ENCODE data around the gene CPN2.
A peak's percentile ranks its signal among the peaks of the same experiment; 100 is the strongest.

Gene CPN2

DNA sequence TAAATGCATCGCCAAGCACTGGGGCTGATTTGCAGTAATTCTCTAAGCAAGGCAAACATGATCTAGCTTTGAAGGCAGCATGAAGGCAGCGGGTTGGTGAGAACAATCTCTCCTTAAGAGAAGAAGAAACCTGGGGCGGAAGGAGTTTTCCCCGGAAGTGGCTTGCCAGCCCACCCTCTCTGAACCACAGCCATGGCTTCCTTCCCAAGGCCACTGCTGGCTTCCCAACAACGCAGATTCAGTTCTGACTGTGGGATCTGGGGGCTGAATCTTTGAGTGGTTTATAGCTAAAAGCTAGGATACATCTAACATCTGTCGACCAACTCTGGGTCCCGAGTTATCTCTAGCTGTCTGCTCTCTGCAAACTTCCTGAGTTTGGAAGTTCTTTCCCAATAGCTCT lies 4.3 kb upstream of the CPN2 start:
- DNase-seq, result no peak

DNA sequence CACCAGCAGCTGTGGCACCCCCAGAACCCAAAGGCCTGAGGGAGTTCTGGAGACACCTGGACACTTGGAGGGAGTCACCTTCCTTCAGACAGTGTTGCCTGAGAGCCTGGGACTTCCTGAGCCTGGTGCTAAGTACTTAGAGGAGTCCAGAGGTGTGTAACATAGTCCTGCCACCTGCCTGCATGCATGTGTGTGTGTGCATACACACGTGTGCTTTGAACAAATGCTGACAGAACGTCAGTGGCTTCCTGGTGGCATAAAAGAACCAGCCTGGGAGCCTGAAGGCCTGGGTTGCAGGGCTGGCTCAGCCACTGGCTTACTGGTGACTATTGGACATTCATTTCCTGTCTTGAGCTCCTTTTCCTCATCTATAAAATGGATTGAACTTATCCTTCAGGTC lies 3.2 kb upstream of the CPN2 start:
- DNase-seq, result no peak

GRCh38 chr3:194352667-194353246 lies 1.6 kb upstream of the CPN2 start:
- no peak for DNase-seq

DNA sequence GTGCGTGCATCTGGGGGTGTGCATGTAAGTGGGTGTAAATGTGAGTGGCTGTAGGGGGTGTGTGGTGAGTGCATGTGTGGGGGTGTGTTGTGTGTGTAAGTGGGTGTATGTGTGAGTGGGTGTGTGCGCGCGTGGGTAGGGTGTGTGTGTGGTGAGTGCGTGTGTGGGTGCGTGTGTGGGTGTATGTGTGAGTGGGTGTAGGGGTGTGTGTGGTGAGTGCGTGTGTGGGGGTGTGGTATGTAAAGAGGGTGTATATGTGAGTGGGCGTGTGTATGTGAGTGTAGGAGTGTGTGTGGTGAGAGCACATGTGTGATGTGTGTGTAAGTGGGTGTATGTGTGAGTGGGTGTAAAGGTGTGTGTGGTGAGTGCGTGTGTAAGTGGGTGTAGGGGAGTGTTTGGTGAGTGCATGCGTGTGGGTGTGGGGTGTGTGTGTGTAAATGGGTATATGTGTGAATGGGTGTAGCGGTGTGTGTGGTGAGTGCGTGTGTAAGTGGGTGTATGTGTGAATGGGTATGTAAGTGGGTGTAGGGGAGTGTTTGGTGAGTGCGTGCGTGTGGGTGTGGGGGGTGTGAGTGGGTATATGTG lies 916 bp upstream of the CPN2 start:
- no peak for DNase-seq

DNA sequence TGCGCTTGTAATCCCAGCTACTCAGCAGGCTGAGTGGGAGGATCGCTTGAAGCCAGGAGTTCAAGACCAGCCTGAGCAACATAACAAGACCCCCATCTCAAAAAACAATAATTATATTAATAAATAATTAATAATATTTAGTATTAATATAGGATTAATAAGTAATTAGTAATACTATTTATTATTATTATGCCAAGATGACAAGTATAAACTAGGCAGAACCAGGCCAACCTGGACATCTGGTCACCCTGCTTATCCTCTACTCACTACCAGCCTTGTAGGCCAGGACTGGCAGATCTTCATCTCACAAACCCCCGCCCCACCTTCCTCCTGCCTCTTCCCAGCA lies 429 bp downstream of the CPN2 start:
- no peak for DNase-seq

GRCh38 chr3:194348354-194348753 lies 2.8 kb downstream of the CPN2 start:
- DNase-seq, result no peak

GRCh38 chr3:194346621-194347020 lies 4.5 kb downstream of the CPN2 start:
- no peak for DNase-seq

- no peak for DNase-seq
Measured at GRCh38 chr3:194346035-194346434, 5.1 kb downstream of the CPN2 start.

- peak in 42 of 51 donors; percentile 2 to 81 (median 39) for DNase-seq
Measured at GRCh38 chr3:194344012-194344411, 7.1 kb downstream of the CPN2 start.

DNA sequence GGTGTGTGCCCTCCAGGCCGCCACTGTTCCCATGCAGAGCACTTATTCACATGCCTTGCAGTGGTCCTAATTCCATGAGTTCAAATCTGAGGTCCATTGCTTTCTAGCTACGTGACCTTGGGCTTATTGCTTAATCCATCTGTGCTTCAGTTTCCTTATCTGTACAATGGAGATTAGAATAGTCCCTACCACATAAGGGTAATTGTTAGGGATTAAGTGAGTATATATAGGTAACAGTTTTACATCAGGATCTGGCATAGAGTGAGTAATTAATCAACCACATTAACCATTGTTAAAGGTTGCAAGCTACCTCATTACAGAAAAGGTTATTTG lies 7.6 kb downstream of the CPN2 start:
- DNase-seq, result no peak

- DNase-seq, result no peak
Measured at GRCh38 chr3:194342861-194343560, 8.1 kb downstream of the CPN2 start.

DNA sequence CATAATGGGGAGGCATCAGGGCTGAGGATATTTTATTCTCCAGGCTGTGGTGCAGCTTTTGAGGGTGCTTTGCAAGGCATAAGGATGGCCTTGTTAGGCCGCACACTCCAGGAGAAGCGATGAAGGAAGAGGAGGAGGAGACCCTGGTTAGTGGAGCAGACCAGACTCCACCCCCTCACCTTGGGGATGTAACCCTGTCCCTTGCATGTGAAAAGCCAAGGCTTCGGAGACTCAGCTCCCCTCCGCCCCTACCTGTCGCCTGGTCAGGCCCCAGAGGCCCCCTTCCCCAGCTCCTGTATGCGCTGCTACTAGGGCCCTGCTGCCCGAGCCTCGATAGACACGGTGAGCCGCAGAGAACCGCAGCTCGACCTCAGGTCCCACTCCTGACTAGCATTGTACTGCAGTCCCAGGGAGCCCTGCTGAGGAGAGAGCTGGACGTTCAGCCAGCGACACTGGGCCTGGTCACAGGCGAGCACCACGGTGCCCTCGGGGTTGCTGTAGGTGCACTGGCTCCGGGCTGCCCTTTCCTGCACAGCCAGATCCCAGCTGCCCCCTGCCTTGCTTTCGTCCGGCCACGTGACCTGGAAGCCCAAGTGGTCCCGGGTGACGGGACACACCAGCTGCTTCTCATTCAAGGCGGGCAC lies 10.2 kb downstream of the CPN2 start:
- no peak for DNase-seq

DNA sequence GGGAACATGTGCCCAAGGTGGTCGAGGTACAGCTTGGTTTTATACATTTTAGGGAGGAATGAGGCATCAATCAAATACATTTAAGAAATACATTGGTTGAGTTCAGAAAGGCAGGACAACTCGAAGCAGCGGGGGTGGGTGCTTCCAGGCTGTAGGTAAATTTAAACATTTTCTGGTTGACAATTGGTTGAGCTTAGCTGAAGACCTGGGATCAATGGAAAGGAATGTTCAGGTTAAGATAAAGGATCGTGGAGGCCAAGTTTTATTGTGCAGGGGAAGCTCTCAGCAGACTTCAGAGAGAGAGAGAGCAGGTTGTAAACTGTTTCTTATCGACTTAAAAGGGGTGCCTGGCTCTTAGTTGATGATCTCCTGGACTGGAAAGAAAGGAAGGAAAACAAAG lies 11.3 kb downstream of the CPN2 start:
- DNase-seq, result no peak

GRCh38 chr3:194339356-194339755 lies 11.8 kb downstream of the CPN2 start:
- DNase-seq, result no peak

- no peak for DNase-seq
Measured at GRCh38 chr3:194337965-194338753, 13.0 kb downstream of the CPN2 start.

DNA sequence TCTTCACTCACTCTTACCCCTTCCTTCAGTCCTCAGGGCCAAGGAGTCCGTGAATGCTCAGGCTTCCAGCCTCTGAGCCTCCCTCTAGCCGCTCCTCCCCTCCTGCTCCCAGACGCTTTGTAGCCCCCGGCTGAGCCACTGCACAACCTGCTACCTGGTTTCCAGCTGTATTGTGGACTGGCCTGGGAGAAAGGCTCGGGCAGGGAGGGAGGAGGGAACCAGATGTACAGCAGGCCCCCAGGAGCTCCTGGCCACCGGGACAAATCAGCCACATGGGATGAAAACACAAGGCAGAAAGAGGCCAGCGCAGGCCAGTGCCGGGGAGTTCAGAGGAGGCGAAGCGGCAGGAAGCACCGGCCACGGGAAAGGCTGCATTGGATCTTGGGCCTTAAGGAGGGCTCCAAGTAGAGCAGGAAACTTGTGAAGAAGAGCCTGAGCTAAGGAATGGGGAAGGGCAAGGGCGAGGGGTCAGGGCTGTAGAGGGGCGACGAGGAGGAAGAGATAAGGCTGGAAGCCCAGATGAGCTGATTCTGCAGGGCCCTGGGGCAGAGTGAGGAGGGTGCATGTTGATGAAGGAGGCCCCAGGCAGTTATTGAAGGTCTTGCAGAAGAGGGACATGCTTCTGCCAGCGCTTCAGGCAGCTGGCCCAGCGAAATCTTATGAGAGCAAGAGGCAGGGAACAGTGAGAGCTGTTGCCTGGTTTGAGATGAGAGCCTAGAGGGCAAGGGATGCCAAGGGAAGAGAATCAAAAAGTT lies 14.3 kb downstream of the CPN2 start:
- no peak for DNase-seq

DNA sequence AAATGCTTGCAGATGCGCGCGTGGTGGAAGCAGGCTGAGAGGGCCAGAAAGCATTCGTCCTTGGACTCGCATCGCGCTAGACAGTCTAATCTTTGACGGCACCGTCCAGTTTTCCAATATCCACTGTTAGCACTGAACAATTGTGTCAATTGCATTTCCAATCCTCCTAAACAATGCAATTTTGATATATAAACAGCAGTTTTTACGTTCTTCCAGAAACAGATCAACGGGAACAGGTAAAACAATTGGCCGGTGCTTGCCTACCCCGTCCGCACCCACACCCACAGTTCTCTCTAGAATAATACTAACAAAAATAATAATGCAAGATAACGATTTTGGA lies 17.2 kb downstream of the CPN2 start:
- DNase-seq, result no peak

DNA sequence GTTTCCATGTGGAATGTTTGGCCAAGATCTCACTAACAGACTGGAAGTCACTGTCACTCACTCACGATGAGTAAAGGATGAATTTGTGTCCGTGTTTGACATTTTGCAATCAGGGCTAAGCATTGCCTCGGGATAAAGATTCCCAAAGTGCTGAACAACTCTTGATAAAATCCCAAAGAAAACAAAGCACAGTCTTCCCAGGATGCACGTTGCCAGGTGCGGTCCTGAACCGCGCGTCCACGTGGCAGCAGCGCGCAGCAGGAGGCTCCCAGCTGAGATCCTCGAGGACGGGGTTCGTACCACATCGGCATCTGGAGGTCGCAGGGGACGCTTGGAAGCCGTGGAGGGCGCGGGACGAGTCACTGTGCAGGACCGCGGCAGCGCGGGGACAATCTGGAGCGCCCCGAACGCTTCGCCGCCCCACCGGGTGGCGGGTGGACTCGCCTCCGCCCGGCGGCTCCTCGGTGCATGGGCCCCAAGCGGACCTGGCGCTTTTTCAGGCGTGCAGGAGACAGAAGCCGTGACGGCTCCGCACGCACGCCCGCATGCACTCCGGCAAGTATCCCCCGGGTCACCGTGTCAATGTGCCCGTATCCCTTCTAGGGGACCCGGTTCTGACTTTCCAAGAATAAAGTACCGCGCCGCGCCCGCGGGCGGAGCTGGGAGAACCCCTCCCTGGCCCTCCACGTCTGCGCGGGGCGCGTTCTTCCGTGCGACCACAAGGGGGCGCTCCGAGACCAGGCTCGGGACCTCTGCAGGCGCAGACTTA lies 17.7 kb downstream of the CPN2 start:
- DNase-seq, result no peak

- DNase-seq, result no peak
Measured at GRCh38 chr3:194332858-194333211, 18.3 kb downstream of the CPN2 start.

GRCh38 chr3:194330579-194330978 lies 20.5 kb downstream of the CPN2 start:
- no peak for DNase-seq

DNA sequence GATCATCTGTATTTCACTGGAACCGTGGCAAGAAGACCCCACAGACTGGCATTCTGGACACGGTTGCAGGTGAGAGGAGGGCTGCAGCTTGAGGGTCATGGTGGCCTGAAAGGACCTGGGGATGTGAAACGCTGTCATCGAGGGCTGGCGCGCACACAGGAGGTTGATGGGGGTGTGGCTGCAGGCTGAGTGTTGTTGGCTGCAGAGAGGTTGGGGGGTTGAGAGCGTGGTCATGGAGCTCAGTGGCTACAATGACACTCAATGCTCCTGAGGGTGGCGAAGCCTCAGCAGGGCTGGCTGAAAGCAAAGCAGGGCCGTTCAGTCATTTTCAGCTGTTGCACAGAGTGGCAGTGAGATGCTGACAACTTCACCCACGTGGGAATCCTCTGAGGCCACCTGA lies 21.0 kb downstream of the CPN2 start:
- no peak for DNase-seq

All from hypothalamus (tissue), 51 donors.